Activated CD4-positive, alpha-beta T cell treated with anti-CD3 and anti-CD28 coated beads, Interleukin-2, Interleukin-4, amounts not matched to agents 100 ng/mL and 50 ng/mL, durations not matched to agents 16 hours and 8 hours (primary cell): ENCODE measurements around the gene AOPEP.

Source experiments
- DNase-seq: peaks from one replicate; pipeline ENCODE4 v3.0.0-alpha.2; 2020; ENCODE audit warnings: low spot score

AOPEP gene, protein sequence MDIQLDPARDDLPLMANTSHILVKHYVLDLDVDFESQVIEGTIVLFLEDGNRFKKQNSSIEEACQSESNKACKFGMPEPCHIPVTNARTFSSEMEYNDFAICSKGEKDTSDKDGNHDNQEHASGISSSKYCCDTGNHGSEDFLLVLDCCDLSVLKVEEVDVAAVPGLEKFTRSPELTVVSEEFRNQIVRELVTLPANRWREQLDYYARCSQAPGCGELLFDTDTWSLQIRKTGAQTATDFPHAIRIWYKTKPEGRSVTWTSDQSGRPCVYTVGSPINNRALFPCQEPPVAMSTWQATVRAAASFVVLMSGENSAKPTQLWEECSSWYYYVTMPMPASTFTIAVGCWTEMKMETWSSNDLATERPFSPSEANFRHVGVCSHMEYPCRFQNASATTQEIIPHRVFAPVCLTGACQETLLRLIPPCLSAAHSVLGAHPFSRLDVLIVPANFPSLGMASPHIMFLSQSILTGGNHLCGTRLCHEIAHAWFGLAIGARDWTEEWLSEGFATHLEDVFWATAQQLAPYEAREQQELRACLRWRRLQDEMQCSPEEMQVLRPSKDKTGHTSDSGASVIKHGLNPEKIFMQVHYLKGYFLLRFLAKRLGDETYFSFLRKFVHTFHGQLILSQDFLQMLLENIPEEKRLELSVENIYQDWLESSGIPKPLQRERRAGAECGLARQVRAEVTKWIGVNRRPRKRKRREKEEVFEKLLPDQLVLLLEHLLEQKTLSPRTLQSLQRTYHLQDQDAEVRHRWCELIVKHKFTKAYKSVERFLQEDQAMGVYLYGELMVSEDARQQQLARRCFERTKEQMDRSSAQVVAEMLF

DNA sequence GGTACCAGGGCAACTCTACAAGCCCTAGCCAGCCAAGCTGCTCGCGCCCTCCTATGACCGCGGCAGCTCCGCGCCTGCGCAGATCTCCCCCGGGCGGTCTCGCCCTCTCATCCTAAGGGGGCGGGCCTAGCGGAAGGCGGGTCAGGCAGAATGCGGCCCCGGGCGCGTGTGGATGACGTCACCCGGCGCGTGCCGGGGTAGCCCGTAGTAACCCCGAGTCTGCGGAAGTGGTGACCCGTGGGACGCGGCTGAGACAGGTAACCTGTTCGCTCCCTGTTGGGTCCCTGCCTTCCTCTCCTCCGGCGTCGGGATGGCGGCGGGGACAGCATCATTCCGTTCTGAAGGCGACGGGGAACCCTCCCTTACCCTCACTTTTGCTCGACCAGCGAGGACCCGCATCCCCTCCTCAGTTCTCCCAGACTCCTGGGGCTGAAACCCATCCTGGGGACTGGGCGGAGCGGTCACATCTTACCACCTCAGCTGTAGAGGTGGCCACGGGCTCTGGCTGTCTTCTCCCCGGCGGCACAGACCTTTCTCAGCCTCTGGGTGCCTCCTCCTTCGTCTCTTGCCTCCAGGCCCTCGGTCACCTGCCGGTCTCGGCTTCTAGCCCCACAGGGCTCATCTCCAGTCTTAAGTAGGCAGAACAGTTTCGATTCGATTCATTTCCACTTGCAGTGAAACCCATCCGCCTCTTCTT, at the start of gene AOPEP:
Gene AOPEP, plus strand, starts transcription at position 205 of the 697 bp plus-strand sequence. CDS start 33,085 bp downstream, outside the sequence.
- DNase-seq, result peak; percentile 99

DNA sequence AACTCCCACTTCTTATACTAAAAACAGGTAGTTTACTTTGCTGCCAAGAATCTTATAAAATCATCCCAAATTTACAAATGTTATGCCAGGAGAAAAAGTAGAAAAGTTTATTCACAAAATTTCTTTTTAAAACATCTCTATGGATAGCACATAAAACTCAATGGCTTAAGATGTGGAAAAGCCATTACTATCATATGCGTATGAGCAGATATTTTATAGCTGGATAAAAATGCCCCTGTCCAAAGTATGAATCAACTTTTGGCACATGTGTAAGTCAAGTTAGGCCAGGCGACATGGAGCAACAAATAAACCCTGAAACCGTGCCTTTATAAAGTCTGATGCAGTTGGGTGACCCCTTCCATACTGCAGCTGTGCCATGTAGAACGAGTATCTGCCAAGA, 48.6 kb upstream of the AOPEP start:
- no peak for DNase-seq

DNA sequence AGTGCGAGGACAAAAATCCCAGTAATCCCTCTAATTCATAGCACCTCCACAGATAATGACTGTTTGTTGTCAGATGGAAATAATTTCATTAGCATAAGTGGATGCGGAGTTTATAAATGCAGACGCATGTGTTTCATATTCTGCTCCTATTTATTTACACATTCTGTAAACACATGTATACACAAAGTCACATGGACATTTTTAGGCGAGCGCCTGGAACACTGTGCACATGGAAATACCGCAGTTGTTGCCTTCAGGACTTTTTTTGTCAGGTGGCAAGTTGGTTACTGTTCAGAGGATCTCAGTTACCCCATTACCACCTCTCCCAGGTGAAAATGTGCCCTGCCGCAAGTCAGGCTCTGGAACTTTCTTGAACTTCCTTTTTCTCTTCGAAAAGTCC, 46.9 kb upstream of the AOPEP start:
- no peak for DNase-seq

DNA sequence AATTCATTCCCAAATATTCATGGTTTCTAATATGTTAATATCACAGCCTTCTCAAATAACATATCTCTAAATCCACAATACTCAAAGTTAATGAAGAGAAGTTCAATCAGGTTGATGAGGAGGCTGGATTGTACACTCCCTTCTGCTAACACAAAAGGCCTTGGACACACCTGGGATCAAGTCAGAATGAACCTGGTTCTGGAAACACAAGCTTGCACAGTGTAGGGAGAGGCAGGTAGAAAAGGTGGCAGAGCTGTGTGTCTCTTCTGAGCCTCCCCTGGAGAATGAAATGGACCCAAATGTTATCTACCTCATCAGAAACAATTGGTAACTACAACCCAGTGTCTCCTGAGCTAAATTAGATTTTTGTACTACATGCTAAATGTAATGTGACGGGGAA, 46.5 kb upstream of the AOPEP start:
- DNase-seq, result no peak

DNA sequence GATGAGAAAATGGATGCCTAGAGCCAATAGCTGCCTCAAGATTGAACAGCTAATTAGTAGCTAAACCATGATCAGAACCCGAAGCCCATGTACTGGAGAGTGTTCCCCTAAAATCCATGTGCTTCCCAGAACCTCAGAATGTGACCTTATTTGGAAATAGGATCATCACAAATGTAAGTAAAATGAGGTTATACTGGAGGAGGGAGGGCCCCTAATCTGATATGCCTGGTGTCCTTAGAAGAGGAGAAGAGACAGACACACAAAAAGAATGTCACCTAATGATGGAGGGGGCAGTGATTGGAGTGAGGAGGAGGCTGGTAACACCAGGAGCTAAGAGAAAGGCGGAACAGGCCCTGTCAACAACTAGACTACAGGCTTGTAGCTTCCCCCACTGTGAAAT, 45.9 kb upstream of the AOPEP start:
- DNase-seq, result no peak

DNA sequence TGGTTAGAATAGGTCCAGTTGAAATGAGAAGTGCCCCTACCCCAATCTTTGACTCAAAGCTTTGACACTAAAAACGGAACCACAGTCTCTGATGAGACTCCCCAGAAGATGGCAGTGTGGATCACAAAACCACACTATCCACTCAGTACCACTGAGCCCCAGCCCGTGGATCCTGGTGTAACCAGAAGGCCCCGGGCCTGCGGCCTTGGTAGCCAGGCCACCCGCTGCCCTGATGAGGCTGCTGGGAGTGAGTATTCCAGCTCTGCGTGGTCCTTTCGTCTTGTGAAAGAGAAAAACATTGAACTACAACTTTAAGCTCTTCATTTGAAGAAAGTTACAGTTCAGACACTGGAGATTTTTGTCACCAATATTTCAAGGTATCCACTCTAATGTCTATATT, 45.0 kb upstream of the AOPEP start:
- peak; percentile 71 for DNase-seq

DNA sequence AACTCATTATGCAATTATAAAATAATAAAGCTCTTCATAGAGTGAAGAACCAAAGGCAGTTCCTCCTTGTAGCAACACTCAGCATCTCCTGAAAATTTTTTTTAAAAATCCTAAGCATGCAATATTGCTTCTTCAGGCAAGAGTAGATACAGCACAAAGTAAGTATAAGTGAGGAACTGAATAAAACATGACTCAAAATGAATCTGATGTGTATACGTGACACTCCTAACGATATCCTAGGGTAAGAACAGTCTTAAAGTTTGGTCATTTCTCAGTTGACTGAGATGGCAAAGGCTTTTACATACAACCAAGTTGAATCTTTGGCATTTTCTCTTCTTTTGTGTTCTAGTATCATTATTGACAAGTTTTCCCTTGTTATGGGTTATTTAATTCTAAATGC, 41.1 kb upstream of the AOPEP start:
- peak; percentile 6 for DNase-seq

DNA sequence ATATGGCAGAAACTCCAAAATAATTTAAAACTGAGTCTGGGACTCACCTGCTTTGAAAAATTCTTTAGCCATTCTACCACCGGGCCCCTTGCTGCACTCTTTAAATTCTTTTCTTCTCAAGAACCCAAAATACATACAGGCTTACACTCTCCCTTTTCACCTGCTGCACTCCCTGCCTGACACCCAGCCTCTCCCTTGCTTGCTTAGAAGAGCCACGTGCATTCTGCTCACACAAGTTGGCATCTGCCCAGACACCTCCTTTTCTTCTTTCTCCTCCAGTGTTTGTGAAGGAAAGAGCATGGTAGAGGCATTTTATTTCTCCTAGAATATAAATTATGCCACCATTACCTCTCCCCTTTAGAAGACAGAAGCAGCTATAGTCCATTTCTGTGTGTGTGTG, 39.0 kb upstream of the AOPEP start:
- no peak for DNase-seq

DNA sequence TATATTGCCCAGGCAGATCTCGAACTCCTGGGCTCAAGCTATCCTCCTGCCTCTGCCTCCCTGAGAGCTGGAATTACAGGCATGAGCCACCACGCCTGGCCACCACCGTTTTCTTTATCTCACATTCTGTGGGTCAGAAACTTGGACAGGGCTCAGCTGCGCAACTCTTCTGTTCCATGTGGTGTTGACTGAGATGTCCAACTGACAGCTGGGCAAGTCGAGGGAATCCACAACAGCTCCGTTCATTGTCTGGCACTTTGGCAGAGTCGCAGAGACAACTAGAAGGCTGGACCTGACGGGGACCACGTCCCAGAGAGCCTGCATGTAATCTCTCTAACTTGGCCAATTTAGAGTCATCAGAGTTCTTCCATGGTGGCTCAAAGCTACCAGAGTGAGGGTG, 36.2 kb upstream of the AOPEP start:
- DNase-seq, result no peak

DNA sequence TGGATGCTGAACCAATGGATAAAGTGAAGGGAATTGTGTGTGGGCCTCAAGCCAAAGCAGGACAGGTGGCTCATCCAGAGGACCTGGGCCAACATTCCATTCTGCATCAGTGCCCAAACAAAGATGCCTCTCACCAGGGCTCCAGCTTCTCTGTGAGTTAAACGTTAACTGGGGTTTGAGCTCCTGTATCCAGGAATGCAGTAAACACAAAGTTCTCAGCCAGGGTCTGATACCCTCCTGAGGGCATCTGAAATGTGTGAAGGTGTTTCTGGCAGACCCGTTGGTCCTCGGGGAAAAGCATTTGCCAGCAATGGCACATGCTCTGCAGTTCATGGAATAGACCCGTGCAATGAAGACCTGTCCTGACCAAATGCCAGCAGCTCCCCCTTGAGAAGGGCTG, 33.9 kb upstream of the AOPEP start:
- no peak for DNase-seq

DNA sequence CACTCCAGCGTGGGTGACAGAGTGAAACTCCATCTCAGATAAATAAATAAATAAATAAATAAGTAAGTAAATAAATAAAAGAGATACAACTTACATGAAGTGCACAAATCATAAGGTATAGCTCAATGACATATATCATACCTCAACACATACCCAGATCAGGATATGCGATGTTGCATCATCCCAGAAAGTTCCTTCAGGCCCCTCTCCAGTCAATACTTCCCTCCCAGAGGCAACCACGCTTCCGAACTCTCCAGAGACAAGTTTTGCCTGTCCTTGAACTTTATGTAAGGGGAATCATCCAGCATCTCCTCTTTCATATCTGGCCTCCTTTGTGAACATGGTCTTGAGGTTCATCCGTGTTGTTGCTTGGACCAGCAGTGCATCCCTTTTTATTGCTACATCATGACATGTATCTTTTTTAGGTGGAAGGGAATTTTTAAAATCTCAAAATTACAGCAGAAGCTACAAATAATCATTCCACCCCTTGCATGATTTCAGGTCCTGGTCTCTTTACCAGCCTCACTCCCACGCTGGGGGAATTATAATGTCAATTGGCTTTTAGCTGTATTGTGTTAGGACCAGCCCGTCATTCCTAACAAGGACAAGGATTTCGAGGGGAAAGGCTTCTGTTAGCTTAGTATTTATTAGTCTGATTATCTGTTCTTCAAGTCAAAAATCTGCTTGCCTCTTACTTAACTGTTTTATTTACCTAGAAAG, 32.9 kb upstream of the AOPEP start:
- DNase-seq, result no peak

DNA sequence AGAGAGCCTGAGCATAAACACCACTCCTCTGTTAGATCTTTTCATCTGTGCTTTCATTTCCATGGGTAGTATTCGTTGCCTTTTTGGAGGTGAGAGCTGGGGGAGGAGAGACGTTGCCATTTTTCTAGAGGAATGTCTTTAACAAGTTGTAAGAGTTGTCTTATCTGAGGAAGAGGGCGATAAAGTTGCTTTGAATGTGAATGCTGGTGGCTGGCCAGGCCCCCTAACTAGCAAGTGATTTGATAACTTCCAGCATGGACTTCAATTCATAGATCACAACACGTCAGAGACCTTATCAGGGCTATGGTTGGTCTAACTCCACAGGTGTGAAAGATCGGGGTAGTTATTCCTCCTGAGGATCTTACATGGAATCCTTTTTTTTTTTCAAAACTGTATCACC, 30.0 kb upstream of the AOPEP start:
- no peak for DNase-seq

DNA sequence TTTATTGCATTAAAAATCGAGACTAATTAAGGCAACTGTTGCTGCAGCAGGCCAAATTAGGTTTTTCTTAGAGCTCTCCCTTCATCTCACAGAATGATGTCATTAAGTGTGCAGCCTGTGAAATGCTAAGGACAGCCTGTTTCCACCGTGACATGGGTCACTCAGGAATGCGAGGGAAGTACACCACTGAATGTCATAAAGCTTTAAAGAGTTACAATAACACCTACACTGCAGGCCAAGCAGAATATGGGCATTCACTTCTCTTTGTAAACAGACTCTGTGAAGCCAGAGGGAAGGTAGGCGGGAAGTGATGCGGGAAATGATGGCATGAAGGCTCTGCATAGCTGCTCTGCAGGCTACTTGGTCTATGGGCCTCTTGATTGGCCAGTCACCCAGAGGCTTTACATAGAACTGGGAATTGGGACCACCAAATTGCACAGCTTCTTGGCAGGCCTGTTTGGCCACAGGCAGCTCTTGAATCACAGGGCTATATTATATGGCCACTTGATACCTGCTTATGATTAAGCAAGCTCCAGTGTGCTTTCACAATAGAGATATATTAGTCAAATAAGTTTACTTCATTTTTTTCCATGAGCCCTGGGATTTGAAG, 28.4 kb upstream of the AOPEP start:
- no peak for DNase-seq

DNA sequence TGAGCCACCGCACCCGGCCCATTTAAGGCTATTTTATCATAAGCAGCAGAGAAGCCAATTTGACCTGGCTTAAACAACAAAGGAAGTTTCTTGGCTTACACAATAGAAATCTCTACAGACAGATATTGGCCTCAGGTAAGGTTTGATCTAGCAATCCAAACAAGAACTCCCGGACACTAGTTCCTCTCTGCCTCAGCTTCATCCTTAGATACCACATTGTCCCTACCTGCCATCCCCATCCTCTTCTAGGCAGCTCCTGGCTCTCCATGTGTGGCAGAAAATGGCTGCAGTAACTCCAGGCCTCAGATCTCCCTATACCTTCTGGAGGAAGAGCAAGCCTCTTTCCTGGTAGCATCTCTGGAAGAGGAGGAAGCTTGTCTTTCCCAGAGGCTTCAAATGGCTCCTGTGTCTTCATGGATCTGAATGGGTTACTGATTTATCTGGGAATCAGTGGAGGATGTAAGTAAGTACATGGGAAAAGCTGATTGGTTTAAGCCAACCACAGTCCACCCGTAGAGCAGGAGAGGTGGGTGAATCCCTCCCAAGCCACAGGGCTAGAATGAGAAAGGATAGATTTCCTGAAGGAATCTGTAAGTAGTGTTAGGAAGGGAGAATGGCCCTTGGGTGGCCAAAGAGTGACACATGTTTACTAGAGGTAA, 26.7 kb upstream of the AOPEP start:
- DNase-seq, result no peak

DNA sequence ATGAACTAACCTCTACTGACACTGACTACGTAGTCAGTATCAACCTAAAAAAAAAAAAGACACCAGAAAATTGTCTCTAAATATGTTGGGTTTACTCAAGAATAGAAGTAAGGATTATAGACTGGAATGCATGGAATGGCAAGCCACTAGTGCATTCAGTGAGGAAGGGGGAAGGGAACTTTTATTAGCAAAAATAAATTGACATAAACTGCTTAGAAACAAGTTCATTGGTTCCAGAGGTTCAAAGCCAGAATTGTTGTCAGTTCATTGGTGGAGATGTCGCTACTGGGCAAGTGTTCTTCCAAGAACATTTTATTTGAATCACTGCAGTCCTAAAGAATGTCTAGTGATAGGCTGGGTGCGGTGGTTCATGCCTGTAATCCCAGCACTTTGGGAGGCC, 26.1 kb upstream of the AOPEP start:
- DNase-seq, result no peak

DNA sequence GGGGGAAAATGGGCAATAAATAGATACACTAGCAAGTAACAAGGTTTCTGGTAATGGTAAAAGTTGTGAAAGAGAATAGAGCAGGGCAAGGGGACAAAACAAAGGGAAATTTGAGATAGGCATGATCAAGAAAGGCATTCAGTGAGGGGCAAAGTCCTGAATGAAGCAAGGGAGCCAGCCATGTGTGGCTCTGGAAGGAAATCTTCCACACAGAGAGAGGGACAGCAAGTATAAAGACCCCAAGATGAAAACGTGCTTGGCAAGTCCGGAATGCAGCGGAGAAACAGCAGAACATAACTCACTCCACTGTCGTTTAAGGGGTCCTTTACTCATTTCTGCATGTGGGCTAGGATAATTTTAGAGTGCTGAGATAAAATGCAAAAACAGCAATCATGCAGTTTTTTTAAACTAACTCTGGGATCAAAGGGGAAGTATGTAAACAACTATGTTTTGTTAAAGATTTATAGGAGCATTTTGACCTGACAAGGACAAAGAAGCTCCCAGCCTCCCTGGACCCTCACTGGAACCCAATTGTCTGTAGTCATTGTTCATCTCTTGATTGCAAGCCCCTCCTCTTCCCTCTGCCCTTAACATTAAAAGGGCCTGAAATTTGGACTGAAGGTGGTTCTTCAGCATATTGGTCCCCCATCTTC, 22.9 kb upstream of the AOPEP start:
- DNase-seq, result no peak

DNA sequence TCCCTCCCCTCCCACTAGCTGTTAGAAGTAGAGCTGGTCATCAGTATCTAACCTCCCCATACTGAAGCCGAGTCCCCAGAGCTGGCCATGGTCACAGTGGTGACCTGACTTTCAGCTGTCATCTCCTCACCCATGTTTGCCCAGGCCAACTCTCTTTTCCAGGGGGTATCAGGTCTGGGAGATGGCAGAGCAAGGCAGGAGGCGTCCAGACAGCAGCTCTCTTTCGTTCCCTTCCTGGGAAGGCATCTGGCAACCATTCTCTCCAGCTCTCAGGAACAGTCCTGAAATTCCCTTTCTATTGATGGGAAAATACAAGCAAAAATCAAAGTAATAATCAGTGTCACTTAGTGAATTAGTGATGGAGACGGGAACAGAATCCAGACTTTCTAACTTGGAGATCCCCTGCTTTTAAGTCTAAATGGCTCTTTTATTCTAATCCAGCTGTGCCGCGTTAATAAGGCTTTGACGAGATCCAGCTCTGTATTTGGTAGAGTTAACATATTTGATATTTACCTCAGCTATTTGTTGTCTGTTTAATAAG, 21.3 kb upstream of the AOPEP start:
- no peak for DNase-seq

DNA sequence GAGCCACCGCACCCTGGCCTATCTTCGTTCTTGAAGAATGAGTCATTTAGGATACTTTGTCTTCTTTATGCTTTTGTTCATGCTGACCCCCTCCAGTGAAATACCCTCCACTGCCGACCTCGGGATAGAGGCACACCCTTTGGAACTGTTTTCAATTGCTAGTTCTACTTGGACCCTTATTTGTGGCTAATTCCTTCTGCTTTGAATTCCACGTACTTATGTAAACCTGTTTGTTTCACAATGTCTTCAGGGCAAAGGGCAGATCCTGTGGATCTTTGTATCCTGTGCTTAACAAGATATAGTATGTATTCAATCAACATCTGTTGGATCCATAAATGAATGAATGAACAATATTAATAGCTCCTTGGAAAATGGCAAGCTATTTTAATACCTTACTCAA, 19.6 kb upstream of the AOPEP start:
- DNase-seq, result no peak

DNA sequence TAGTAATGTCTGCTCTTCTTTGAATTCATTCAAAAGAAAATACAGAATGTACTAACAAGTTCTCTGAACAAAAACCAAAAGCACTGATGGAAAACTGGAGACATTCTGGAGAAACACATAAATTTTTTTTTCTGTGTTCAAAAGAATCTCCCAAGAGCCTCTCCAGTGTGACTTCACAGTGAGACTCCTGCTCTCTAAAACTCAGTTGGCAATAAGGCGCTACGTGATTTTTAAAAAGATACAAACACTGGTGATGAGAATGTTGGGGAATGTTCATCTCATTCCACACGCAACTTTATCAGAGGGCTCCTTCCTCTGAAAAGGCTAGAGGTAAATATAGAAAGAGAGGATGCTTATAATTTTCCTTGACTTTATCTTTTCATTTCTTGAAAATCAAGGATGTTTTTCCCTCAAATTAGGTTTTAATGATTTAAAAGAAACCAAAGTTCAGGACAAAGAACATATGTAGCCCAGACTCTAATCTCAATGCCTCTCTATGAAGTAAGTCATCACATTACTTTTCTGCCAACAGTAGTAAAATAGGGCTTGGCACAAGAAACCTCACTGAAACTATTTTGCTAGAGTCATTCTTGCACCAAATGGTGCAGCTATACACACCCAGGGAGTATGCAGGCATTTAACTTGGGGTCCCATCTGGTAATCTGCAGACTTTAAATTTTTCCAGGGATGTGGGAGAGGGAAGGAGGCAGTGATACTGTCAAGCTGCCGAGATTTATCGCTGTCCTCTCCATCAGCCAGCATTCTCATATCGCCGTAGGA, 12.9 kb upstream of the AOPEP start:
- no peak for DNase-seq

DNA sequence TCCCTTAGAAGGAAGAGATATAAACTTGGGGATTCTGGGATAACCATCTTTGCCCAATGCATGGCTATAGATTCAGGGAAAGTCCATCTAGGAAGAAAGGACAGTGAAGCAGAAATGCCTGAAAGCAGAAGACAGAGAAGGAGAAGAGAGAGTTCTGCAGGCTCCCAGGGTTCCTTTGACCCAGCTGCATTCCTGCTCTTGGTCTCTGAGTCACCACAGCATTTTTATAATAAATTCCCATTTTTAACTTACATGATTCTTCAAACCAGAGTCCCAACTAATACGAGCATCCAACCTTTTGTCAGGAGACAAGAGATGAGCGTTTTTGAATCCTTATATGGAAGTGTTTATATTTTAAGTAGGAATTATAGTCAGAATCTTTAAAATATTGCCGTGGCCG, 12.0 kb upstream of the AOPEP start:
- no peak for DNase-seq
